ENCODE measurements around the gene ANKRD37.

Gene ANKRD37, protein sequence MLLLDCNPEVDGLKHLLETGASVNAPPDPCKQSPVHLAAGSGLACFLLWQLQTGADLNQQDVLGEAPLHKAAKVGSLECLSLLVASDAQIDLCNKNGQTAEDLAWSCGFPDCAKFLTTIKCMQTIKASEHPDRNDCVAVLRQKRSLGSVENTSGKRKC

GRCh38 chr4:185396724-185397385 lies at the start of gene ANKRD37:
TSS of gene ANKRD37 (plus strand) at chr4:185396841. CDS start at chr4:185396924, 83 bp downstream.
- Histone ChIP-seq H3K9me3 (ENCODE audit: severe bottlenecking) (no peaks in the 10 kb centered on the region), H3K36me3 (peaks cover 24% of the 10 kb centered on the region), H3K4me3 (ENCODE audit: low read depth, low read length) (peak within 1 kb of the TSS; percentile 72), H3K27ac (peak within 1 kb of the TSS; percentile 95), H3K27me3 (ENCODE audit: insufficient read depth, low read depth, severe bottlenecking) (no peaks in the 10 kb centered on the region)
- TF ChIP-seq, protein P1, sequence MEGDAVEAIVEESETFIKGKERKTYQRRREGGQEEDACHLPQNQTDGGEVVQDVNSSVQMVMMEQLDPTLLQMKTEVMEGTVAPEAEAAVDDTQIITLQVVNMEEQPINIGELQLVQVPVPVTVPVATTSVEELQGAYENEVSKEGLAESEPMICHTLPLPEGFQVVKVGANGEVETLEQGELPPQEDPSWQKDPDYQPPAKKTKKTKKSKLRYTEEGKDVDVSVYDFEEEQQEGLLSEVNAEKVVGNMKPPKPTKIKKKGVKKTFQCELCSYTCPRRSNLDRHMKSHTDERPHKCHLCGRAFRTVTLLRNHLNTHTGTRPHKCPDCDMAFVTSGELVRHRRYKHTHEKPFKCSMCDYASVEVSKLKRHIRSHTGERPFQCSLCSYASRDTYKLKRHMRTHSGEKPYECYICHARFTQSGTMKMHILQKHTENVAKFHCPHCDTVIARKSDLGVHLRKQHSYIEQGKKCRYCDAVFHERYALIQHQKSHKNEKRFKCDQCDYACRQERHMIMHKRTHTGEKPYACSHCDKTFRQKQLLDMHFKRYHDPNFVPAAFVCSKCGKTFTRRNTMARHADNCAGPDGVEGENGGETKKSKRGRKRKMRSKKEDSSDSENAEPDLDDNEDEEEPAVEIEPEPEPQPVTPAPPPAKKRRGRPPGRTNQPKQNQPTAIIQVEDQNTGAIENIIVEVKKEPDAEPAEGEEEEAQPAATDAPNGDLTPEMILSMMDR (IDR thresholded peaks at IDR 0.05; ENCODE audit: low read depth, low read length), result no peak
- DNase-seq, result no peak

GRCh38 chr4:185346975-185347601 lies 49.6 kb upstream of the ANKRD37 start:
- Histone ChIP-seq H3K9me3 (ENCODE audit: severe bottlenecking) (no peaks in the 10 kb centered on the region), H3K4me3 (ENCODE audit: low read depth, low read length) (no peak overlapping the region), H3K36me3 (peaks cover 2% of the 10 kb centered on the region; the same call in 1 of the 2 replicates), H3K27ac (no peak overlapping the region), H3K27me3 (ENCODE audit: insufficient read depth, low read depth, severe bottlenecking) (no peaks in the 10 kb centered on the region)
- no peak for DNase-seq
- TF ChIP-seq, protein P1 (IDR thresholded peaks at IDR 0.05; ENCODE audit: low read depth, low read length), result no peak

DNA sequence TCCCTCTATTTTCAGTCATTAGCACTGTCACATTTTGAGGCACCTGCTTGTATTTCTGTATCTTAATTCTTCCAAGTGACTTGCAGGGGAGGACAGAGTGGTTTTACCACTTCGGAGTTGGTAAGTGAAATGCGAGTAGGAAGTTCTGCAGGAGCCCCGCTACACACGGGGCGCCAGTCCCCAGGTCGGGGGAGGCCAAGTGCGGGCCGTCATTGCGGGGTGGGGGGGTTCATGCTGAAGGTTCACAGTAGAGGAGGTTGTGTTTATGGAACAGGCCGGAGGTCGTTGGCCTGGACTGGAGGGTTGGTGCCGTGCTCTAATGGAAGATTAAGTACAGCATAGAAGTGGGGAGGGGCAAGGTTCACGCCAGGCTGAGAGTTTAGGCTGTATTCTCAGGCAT lies 45.0 kb upstream of the ANKRD37 start:
- Histone ChIP-seq H3K27ac (no peak overlapping the region), H3K9me3 (ENCODE audit: severe bottlenecking) (no peaks in the 10 kb centered on the region), H3K4me3 (ENCODE audit: low read depth, low read length) (peak overlapping the region; percentile 16), H3K36me3 (no peaks in the 10 kb centered on the region; the same call in 1 of the 2 replicates), H3K27me3 (ENCODE audit: insufficient read depth, low read depth, severe bottlenecking) (no peaks in the 10 kb centered on the region)
- TF ChIP-seq, protein P1 (IDR thresholded peaks at IDR 0.05; ENCODE audit: low read depth, low read length), result no peak
- peak; percentile 58 for DNase-seq

- H3K4me3 ChIP-seq (ENCODE audit: low read depth, low read length), result peak overlapping the region; percentile 16
Measured at GRCh38 chr4:185352202-185352601, 44.4 kb upstream of the ANKRD37 start.

DNA sequence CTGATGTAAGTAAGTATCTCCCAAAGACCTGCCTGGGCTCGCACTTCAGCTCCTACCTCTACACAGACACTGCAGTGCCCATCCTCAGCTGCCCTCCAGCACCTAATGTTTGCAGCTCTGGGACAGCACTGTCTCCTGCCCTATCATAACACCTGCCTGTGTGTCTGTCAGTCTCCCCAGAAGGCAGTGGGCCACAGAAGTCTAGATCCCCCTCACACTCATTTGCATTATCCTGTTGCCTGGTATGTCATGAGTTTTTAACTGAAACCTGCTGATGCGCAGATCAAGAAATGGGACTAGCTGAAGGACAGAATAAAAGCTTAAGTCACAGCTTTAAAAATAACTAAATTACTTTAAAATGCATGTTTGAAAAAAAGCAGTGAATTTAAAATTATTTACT lies 43.9 kb upstream of the ANKRD37 start:
- Histone ChIP-seq H3K36me3 (no peaks in the 10 kb centered on the region; the same call in 1 of the 2 replicates), H3K9me3 (ENCODE audit: severe bottlenecking) (no peaks in the 10 kb centered on the region), H3K27ac (no peak overlapping the region), H3K4me3 (ENCODE audit: low read depth, low read length) (no peak overlapping the region), H3K27me3 (ENCODE audit: insufficient read depth, low read depth, severe bottlenecking) (no peaks in the 10 kb centered on the region)
- no peak for DNase-seq
- TF ChIP-seq, protein P1 (IDR thresholded peaks at IDR 0.05; ENCODE audit: low read depth, low read length), result no peak

More at GRCh38 chr4:185352202-185352601, 44.4 kb upstream of the ANKRD37 start:
- H3K27me3 ChIP-seq (ENCODE audit: insufficient read depth, low read depth, severe bottlenecking), result no peaks in the 10 kb centered on the region
- no peaks in the 10 kb centered on the region; the same call in 1 of the 2 replicates for H3K36me3 ChIP-seq
- no peaks in the 10 kb centered on the region for H3K9me3 ChIP-seq (ENCODE audit: severe bottlenecking)
- TF ChIP-seq, protein P1 (IDR thresholded peaks at IDR 0.05; ENCODE audit: low read depth, low read length), result no peak
- DNase-seq, result no peak
- no peak overlapping the region for H3K27ac ChIP-seq

Data from WERI-Rb-1 (cell line).